ENCODE results near the gene BHMT.

The BHMT gene

GRCh38 chr5:79181419-79182022 lies 69.9 kb downstream of the BHMT start:
- FAIRE-seq, result no peak
